BLaER1 treated with 17β-estradiol and CSF1 and Interleukin-3, amounts not matched to agents 10 nM and 100 nM (cell line): ENCODE results near the gene FAM193B.
"Not testable (repeated sequence)": the region's sequence is repeated elsewhere in the genome, so short reads cannot be mapped to it uniquely, and the experiment has no call there.

Source experiments
- H3K27ac ChIP-seq, 11 experiments: shearing (Covaris generic); formaldehyde crosslinking; 2 replicates each; pipeline ENCODE4 v1.8.1; 2022
- H3K27me3 ChIP-seq, 11 experiments: shearing (Covaris generic); formaldehyde crosslinking; 2 replicates each; pipeline ENCODE4 v1.8.1; 2022
- H3K36me3 ChIP-seq, 11 experiments: shearing (Covaris generic); formaldehyde crosslinking; 2 replicates each; pipeline ENCODE4 v1.8.1; 2022
- H3K4me1 ChIP-seq, 10 experiments: shearing (Covaris generic); formaldehyde crosslinking; 2 replicates each; pipeline ENCODE4 v1.8.1; 2022
- H3K4me2 ChIP-seq, 11 experiments: shearing (Covaris generic); formaldehyde crosslinking; 2 replicates each; pipeline ENCODE4 v1.8.1; 2022
- H3K4me3 ChIP-seq, 10 experiments: shearing (Covaris generic); formaldehyde crosslinking; 2 replicates each; pipeline ENCODE4 v1.8.1; 2022
- H3K9ac ChIP-seq, 11 experiments: shearing (Covaris generic); formaldehyde crosslinking; 2 replicates each; pipeline ENCODE4 v1.8.1; 2022
- H3K9me3 ChIP-seq, 11 experiments: shearing (Covaris generic); formaldehyde crosslinking; replicated peaks in 1 of 11; 2 replicates each; pipeline ENCODE4 v1.8.1; 2022
- H4K20me1 ChIP-seq, 11 experiments: shearing (Covaris generic); formaldehyde crosslinking; 2 replicates each; pipeline ENCODE4 v1.8.1; 2022
- Cebpa-rat ChIP-seq, 11 experiments: shearing (Covaris generic); IDR thresholded peaks; 2 replicates each; pipeline ENCODE4 v1.8.1; 2022

FAM193B gene

DNA sequence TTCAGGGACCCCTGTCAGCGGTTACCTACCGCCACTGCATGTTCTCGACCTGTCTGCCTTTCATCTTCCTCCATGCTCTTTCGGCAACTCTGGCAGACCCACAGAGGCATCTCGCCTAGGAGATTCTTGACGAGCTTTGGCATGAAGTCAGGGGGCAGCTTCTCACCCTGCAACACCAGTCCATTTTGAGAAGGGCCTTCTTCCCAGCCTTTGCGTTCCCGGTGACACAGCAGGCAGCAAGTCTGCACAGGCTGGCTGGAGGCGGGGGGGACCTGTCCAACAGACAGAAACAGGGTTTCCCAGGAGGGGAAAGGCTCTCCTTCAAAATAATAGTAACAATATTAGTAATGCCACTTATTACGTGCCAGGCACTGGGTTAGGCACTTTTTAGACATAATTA is 15.5 kb downstream of the FAM193B start:
- peak overlapping the region in 1 of 11 experiments; percentile 6; a peak in 1 of 22 replicates for H3K27ac ChIP-seq
- no peak overlapping the region for H3K9ac ChIP-seq
- H3K36me3 ChIP-seq, result peaks cover 75 to 100% (median 95%) of the 10 kb centered on the region in 11 experiments
- H4K20me1 ChIP-seq, result peaks cover 63 to 99% (median 83%) of the 10 kb centered on the region in 11 experiments
- H3K4me1 ChIP-seq, result peaks cover 0 to 10% (median under 1%) of the 10 kb centered on the region in 10 experiments; a peak in 6 of 20 replicates
- TF ChIP-seq Cebpa-rat (IDR thresholded peaks at IDR 0.05), result no peak
- no peaks in the 10 kb centered on the region for H3K9me3 ChIP-seq
- no peaks in the 10 kb centered on the region for H3K27me3 ChIP-seq
- H3K4me3 ChIP-seq, result no peak overlapping the region
- no peak overlapping the region for H3K4me2 ChIP-seq

DNA sequence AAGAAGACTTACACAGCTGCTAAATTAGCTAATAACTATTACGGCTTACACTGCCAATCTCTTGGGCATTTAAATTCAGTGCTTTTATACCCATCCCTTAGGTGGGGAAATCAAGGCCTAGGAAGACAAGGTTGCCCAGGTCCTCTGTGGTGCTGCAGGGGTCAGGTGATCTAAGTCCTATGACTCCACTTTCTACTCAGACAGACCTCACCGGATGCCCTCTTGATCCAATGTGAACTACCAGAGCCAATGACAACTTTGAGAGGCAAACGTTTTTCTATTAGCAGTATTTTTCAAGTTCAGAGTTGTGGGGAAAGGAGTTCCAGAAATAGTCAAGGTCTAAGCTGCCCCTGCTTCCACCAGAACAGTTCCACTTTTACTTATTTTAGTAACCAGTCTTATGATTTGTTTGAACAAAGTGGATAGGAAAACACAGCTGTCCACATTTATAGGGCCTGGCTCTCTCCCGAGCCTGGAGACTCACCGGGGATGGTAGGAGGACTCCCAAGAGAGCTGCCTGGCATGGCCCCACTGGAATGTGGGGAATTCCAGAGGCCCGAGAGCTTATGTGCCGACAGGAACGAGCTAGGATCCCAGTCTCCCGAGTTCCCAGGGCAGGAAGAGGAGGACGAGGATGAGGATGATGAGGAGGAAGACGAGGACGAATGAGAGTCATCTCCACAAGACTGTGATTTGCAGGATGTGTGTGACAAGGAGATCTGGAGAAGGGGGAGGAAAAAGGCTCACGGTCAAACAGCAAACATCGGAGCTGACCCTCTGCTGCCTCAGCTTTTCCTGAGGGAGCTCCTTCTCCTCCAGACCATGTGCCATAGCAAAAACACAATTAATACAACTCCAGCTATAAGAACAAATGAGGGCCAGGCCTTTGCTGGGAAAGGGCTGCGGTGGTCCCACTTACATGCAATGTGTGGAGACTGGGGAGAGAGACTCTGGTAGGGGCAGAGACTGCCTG is 16.7 kb downstream of the FAM193B start:
- H3K4me1 ChIP-seq, result peaks cover 0 to 6% (median 0%) of the 10 kb centered on the region in 10 experiments; a peak in 2 of 20 replicates
- H3K4me2 ChIP-seq, result no peak overlapping the region
- peak overlapping the region in 1 of 11 experiments; percentile 24; a peak in 1 of 22 replicates for H3K9ac ChIP-seq
- peaks cover 60 to 99% (median 83%) of the 10 kb centered on the region in 11 experiments; a peak in 21 of 22 replicates for H4K20me1 ChIP-seq
- H3K36me3 ChIP-seq, result peaks cover 77 to 100% (median 93%) of the 10 kb centered on the region in 11 experiments
- no peaks in the 10 kb centered on the region for H3K9me3 ChIP-seq
- no peaks in the 10 kb centered on the region for H3K27me3 ChIP-seq
- no peak for TF ChIP-seq Cebpa-rat (IDR thresholded peaks at IDR 0.05)
- no peak overlapping the region for H3K27ac ChIP-seq
- H3K4me3 ChIP-seq, result no peak overlapping the region

DNA sequence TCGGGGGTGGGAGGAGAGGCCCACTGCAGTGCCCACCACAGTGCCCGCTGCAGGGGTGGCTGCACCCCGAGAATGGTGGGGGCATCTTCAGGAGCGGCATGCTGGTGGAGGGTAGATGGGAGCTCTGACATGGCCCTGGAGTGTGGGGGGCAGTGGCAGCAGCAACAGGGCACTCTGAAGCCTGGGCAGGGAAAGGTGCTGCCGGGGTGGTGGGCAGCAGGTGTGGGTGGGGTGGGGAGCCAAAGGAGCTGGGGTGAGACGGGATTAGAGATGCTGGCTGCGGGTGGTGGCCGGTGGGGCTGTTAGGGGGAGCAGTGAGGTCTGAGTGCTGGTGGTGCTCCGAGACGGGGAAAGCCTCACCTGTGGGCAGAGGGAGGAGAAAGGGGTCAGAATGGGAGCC is 18.0 kb downstream of the FAM193B start:
- TF ChIP-seq Cebpa-rat (IDR thresholded peaks at IDR 0.05), result no peak
- Histone ChIP-seq H3K4me2 (no peak overlapping the region), H3K27ac (no peak overlapping the region), H3K9me3 (no peaks in the 10 kb centered on the region), H3K27me3 (no peaks in the 10 kb centered on the region), H4K20me1 (peaks cover 55 to 99% (median 87%) of the 10 kb centered on the region in 11 experiments; a peak in 21 of 22 replicates), H3K36me3 (peaks cover 82 to 100% (median 94%) of the 10 kb centered on the region in 11 experiments), H3K4me3 (no peak overlapping the region), H3K4me1 (peaks cover 0 to 6% (median 0%) of the 10 kb centered on the region in 10 experiments; a peak in 2 of 20 replicates), H3K9ac (no peak overlapping the region)

DNA sequence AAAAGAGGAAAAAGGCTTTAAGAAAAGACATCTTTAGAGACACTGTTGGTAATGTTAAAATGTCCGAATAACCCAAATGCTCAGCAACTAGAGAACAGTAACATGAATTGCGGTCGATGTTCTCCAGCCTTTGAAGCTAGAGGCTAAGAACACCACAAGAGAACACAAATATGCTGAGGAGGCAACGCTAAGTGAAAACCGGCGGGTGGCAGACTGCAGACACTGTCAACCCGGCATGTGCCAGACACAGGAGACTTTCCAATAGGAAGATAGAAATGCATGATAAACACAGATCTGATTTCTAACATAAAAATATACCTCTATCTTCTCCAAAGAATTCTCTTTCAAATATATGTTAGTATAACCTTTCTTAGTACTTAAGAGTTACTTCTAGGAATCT is 19.2 kb downstream of the FAM193B start:
- H4K20me1 ChIP-seq, result peaks cover 51 to 97% (median 81%) of the 10 kb centered on the region in 11 experiments; a peak in 21 of 22 replicates
- H3K4me1 ChIP-seq, result peaks cover 0 to 6% (median 0%) of the 10 kb centered on the region in 10 experiments; a peak in 1 of 20 replicates
- H3K4me3 ChIP-seq, result no peak overlapping the region
- no peak overlapping the region for H3K4me2 ChIP-seq
- no peak overlapping the region for H3K27ac ChIP-seq
- H3K9me3 ChIP-seq, result no peaks in the 10 kb centered on the region
- no peak for TF ChIP-seq Cebpa-rat (IDR thresholded peaks at IDR 0.05)
- H3K9ac ChIP-seq, result no peak overlapping the region
- no peaks in the 10 kb centered on the region for H3K27me3 ChIP-seq
- peaks cover 89 to 100% (median 96%) of the 10 kb centered on the region in 11 experiments for H3K36me3 ChIP-seq

DNA sequence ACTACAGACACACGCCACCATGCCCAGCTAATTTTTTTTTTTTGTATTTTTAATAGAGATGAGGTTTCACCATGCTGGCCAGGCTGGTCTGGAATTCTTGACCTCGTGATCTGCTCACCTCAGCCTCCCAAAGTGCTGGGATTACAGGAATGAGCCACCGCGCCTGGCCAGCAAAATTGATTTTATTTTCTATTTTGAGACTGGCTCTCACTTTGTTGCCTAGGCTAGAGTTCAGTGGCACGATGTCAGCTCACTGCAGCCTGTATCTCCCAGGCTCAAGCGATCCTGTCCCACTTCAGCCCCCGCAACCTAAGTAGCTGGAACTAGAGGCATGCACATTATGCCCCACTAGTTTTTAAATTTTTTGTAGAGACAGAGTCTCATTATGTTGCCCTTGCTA is 19.9 kb downstream of the FAM193B start:
- H3K9ac ChIP-seq, H3K4me3 ChIP-seq, H3K4me2 ChIP-seq, H3K27me3 ChIP-seq, H3K4me1 ChIP-seq, H3K27ac ChIP-seq, H3K9me3 ChIP-seq: not testable (repeated sequence)
- peaks cover 48 to 97% (median 81%) of the 10 kb centered on the region in 11 experiments; a peak in 21 of 22 replicates for H4K20me1 ChIP-seq
- H3K36me3 ChIP-seq, result peaks cover 95 to 100% (median 98%) of the 10 kb centered on the region in 11 experiments

DNA sequence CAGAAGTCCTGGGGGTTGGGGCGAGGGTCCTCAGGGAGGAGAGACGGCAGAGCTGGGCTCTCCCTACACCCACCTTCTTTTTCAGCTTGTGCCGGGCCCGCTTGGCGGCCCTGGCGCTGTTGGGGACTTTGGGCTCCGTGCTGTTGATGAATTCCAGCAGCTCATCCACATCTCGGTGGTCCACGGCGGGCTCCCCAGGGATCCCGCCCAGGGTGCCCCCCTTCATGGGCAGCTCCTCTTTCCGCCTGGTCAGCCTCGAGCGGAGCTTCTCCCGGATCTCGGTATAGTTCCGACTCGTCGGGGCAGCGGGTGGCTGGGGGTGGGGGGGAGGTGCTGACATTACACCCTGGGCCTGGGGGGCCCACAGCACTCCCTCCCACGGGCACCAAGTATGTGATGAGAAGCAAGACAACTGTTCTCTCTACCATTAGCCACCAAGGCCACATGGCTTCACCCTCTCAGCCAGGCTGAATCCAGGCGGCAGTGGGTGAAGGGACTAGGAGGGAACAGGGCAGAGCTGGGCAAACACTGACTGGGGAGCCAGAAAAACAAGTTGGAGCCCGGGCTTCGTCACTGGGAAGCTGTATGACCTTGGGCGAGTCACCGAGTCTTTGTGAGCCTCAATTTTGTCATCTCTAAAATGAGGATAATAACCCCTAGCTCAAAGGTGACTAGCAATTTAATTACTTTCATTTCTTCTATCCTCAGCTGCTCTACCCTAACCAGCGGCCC is 23.0 kb downstream of the FAM193B start:
- Histone ChIP-seq H3K27me3 (no peaks in the 10 kb centered on the region), H3K36me3 (peaks cover 94 to 100% (median 98%) of the 10 kb centered on the region in 11 experiments), H3K4me3 (no peak overlapping the region), H3K9ac (no peak overlapping the region; a peak in 2 of 22 replicates), H4K20me1 (peaks cover 22 to 93% (median 66%) of the 10 kb centered on the region in 11 experiments; a peak in 20 of 22 replicates), H3K4me1 (no peaks in the 10 kb centered on the region), H3K27ac (no peak overlapping the region), H3K9me3 (no peaks in the 10 kb centered on the region), H3K4me2 (no peak overlapping the region)
- no peak for TF ChIP-seq Cebpa-rat (IDR thresholded peaks at IDR 0.05)

DNA sequence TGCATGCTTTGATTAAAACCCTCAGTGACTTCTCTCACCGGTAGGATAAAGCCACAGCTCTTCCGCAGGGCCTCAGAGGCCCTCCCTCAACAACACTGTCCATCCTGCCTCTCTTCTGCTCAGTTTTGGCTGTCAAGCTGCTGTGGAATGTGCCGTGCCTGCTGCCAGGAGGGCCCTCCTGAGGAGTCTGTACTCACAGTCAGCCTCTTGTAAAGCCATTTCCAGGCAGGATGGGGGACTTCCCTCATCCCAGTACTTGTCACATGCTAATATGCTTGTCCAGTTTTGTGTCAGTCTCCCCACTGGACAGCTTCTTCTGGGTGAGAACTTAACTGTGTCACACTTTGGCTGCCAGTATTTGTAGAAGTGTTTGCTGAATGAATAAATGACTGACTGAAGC is 23.7 kb downstream of the FAM193B start:
- no peak for TF ChIP-seq Cebpa-rat (IDR thresholded peaks at IDR 0.05)
- no peaks in the 10 kb centered on the region for H3K9me3 ChIP-seq
- H3K36me3 ChIP-seq, result peaks cover 94 to 100% (median 98%) of the 10 kb centered on the region in 11 experiments
- no peak overlapping the region for H3K4me2 ChIP-seq
- H3K27ac ChIP-seq, result 0 out of 22 replicates have a peak overlapping the region, but pooled peaks of 1 of the 11 experiments have one; percentile 10
- no peak overlapping the region; a peak in 2 of 22 replicates for H3K9ac ChIP-seq
- H4K20me1 ChIP-seq, result peaks cover 22 to 93% (median 65%) of the 10 kb centered on the region in 11 experiments; a peak in 20 of 22 replicates
- H3K27me3 ChIP-seq, result no peaks in the 10 kb centered on the region
- no peaks in the 10 kb centered on the region for H3K4me1 ChIP-seq
- no peak overlapping the region for H3K4me3 ChIP-seq

DNA sequence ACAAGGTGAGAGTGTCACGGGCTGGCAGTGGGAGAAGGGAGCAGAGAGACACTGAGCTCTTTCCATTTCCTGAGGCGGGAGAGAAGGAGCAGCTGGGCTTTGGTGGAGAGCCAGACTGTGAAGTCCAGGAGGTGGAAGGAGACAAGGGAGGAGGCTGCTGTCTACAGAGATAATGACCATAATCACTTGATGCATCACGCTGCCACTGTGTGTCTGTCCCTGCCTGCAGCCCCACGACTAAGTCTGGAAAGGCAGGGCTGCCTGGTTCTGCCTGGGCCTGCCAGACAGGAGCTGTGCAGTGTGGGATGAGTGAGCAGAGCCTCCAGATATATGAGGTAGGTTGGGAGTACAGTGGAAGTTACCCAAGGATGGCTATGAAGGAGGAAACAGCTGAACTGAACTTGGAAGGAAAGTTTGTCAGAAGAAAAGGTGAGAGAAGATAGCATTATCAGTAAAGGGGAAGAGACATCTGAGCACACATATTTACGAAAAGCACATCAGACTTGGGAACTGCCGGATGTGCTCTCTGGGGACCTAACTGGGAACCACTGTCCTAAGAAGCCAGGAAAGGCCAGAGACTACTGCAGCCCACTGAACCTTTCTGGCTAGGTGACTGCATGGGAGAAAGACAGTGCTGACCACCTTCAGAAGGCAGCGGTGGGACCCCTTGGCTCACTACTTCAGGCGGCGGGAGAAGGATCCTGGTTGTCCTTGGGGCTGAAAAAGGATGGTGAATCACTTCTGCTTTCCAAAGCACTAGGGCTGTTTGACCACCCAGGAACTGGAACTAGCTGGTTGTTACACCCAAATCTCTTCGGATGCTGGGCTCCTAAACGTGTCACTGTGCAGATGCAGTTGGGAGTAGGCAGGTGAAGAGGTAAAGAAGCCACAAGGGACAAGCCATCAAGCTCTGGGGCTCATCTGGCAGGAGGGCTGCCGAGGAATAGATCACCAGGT is 24.8 kb downstream of the FAM193B start:
- H3K27ac ChIP-seq, result no peak overlapping the region
- H3K4me3 ChIP-seq, result no peak overlapping the region
- H3K9me3 ChIP-seq, result no peaks in the 10 kb centered on the region
- H3K36me3 ChIP-seq, result peaks cover 94 to 100% (median 98%) of the 10 kb centered on the region in 11 experiments
- H3K27me3 ChIP-seq, result no peaks in the 10 kb centered on the region
- no peaks in the 10 kb centered on the region for H3K4me1 ChIP-seq
- peaks cover 27 to 98% (median 71%) of the 10 kb centered on the region in 11 experiments; a peak in 20 of 22 replicates for H4K20me1 ChIP-seq
- H3K4me2 ChIP-seq, result no peak overlapping the region
- peak overlapping the region in 2 of 11 experiments; percentile 4 to 35; a peak in 1 of 22 replicates for H3K9ac ChIP-seq
- TF ChIP-seq Cebpa-rat (IDR thresholded peaks at IDR 0.05), result no peak
